ENCODE results near the gene LPIN2. TPM values are rescaled to one million over a fixed set of nuclear protein-coding genes. Genes with fewer than 3 reads are reported as not detected.

The LPIN2 gene, protein sequence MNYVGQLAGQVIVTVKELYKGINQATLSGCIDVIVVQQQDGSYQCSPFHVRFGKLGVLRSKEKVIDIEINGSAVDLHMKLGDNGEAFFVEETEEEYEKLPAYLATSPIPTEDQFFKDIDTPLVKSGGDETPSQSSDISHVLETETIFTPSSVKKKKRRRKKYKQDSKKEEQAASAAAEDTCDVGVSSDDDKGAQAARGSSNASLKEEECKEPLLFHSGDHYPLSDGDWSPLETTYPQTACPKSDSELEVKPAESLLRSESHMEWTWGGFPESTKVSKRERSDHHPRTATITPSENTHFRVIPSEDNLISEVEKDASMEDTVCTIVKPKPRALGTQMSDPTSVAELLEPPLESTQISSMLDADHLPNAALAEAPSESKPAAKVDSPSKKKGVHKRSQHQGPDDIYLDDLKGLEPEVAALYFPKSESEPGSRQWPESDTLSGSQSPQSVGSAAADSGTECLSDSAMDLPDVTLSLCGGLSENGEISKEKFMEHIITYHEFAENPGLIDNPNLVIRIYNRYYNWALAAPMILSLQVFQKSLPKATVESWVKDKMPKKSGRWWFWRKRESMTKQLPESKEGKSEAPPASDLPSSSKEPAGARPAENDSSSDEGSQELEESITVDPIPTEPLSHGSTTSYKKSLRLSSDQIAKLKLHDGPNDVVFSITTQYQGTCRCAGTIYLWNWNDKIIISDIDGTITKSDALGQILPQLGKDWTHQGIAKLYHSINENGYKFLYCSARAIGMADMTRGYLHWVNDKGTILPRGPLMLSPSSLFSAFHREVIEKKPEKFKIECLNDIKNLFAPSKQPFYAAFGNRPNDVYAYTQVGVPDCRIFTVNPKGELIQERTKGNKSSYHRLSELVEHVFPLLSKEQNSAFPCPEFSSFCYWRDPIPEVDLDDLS
- total RNA-seq, result 100 to 1,000 TPM; 142 to 284 TPM
- polyA plus RNA-seq, result 10 to 100 TPM; 58.6 to 63.3 TPM

GRCh38 chr18:3013024-3013804 lies at the start of gene LPIN2:
Gene LPIN2, minus strand, starts transcription at chr18:3013144. Its CDS starts 52,304 bp downstream, at chr18:2960840.
- Histone ChIP-seq H3K36me3 (ENCODE audit: control insufficient read depth in 4 of 4, insufficient read depth in 3 of 4, low read depth in 1 of 4, low read length in 3 of 4) (peaks cover 0 to 4% (median 0%) of the 10 kb centered on the region in 4 donors), H3K4me3 (ENCODE audit: low read depth in 1 of 3, low read length in 3 of 3) (peak within 1 kb of the TSS; percentile 38 to 97 (median 56)), H3K27ac (ENCODE audit: low read depth in 1 of 2, low read length in 2 of 2) (peak within 1 kb of the TSS; percentile 91 to 93), H3K27me3 (ENCODE audit: control insufficient read depth in 4 of 4, insufficient read depth in 4 of 4, low read length in 3 of 4) (no peaks in the 10 kb centered on the region), H3K9me3 (ENCODE audit: control insufficient read depth in 4 of 4, low read length in 3 of 4) (no peaks in the 10 kb centered on the region), H3K4me1 (ENCODE audit: control insufficient read depth in 4 of 4, insufficient read depth in 4 of 4, low read length in 3 of 4) (peaks cover 5 to 37% (median 15%) of the 10 kb centered on the region in 4 donors), H3K9ac (ENCODE audit: low read depth in 1 of 2, low read length in 2 of 2) (peak within 1 kb of the TSS; percentile 67 to 77)
- TF ChIP-seq RAD21 (IDR thresholded peaks at IDR 0.05), result peak; percentile 16 to 22
- TF ChIP-seq EGR1 (IDR thresholded peaks at IDR 0.05; ENCODE audit: low read depth in 2 of 2), result no peak
- TF ChIP-seq GABPA (IDR thresholded peaks at IDR 0.05 in 1 of 2, conservative IDR thresholded peaks at IDR 0.05 in 1 of 2), result peak in 1 of 2 donors; percentile 21
- peak; percentile 34 for TF ChIP-seq SP1 (IDR thresholded peaks at IDR 0.05)
- no peak for TF ChIP-seq FOXA2 (IDR thresholded peaks at IDR 0.05)
- no peak for TF ChIP-seq HNF4G (IDR thresholded peaks at IDR 0.05)
- no peak for TF ChIP-seq REST (IDR thresholded peaks at IDR 0.05)
- TF ChIP-seq ATF3 (IDR thresholded peaks at IDR 0.05), result no peak
- peak; percentile 3 for TF ChIP-seq YY1 (IDR thresholded peaks at IDR 0.05)
- peak in 1 of 2 donors; percentile 15 for TF ChIP-seq JUND (IDR thresholded peaks at IDR 0.05)
- TF ChIP-seq HNF4A (conservative IDR thresholded peaks at IDR 0.05), result no peak
- TF ChIP-seq TAF1 (conservative IDR thresholded peaks at IDR 0.05), result no peak
- no peak for TF ChIP-seq RXRA (IDR thresholded peaks at IDR 0.05)
- no peak for TF ChIP-seq ZBTB33 (IDR thresholded peaks at IDR 0.05)
- no peak for TF ChIP-seq NR2F2 (IDR thresholded peaks at IDR 0.05)
- TF ChIP-seq CTCF (IDR thresholded peaks at IDR 0.05; ENCODE audit: low read depth, low read length, missing input control), result no peak
- no peak for TF ChIP-seq FOXA1 (IDR thresholded peaks at IDR 0.05)
- no peak for TF ChIP-seq MAX (IDR thresholded peaks at IDR 0.05)
- DNase-seq (ENCODE audit: low spot score), result peak; percentile 99
- under 1% methylated on average over 78 of the region's 78 CpGs for WGBS
